Panc1 (cell line): ENCODE measurements around the gene RPL7A. TPM values are rescaled to one million over a fixed set of nuclear protein-coding genes. Genes with fewer than 3 reads are reported as not detected.
"Not testable (repeated sequence)": the region's sequence is repeated elsewhere in the genome, so short reads cannot be mapped to it uniquely, and the experiment has no call there.

Experiments
- ATAC-seq: fragments of 200-7000 bp; cut with Tn5 transposase; 2 replicates; pipeline ENCODE4 v1.9.1; 2020; ENCODE audit warnings: mild to moderate bottlenecking, moderate library complexity
- BruUV-seq: library from RNA; stranded (reverse); fragments of 400-500 nt; replicated peaks from 2 replicates; lab custom pipeline; 2021; lab: Mats Ljungman, UMichigan
- CTCF ChIA-PET: fragments of 300-600 bp; sonication (Branson Sonifier 250); formaldehyde crosslinking; loops from one replicate; lab custom pipeline; 2022; ENCODE audit warnings: antibody characterized with exemption; lab: Charles Lee
- POLR2A ChIA-PET: fragments of 300-600 bp; sonication (Branson Sonifier 250); formaldehyde crosslinking; loops from one replicate; lab custom pipeline; 2022; ENCODE audit warnings: antibody characterized with exemption; lab: Charles Lee
- DNase-seq: peaks from one replicate; pipeline ENCODE4 v3.0.0-alpha.2; 2010; ENCODE audit warnings: low read depth, low spot score
- H3K27ac ChIP-seq: 2 replicates; pipeline ENCODE4 v1.5.1; 2011; ENCODE audit warnings: mild to moderate bottlenecking, low read length, inconsistent platforms
- H3K27me3 ChIP-seq: fragments of 200-500 bp; sonication (Bioruptor generic); 2 replicates; pipeline ENCODE4 v1.6.0; 2014; ENCODE audit warnings: low read length, inconsistent platforms; ENCODE audit not compliant: control insufficient read depth, insufficient read depth
- H3K36me3 ChIP-seq: fragments of 200-500 bp; sonication (Bioruptor generic); 2 replicates; pipeline ENCODE4 v1.5.1; 2014; ENCODE audit warnings: inconsistent platforms, mild to moderate bottlenecking, low read length, moderate library complexity; ENCODE audit not compliant: control insufficient read depth, insufficient read depth
- H3K4me1 ChIP-seq: 2 replicates; pipeline ENCODE4 v1.5.1; 2011; ENCODE audit warnings: inconsistent platforms, mild to moderate bottlenecking, low read length, moderate library complexity; ENCODE audit not compliant: control insufficient read depth, insufficient read depth
- H3K4me3 ChIP-seq, 2 experiments: 2 replicates each; pipeline ENCODE4 v1.5.1; 2011 to 2012; ENCODE audit warnings: low read depth in 2 of 2, low read length in 2 of 2, mild to moderate bottlenecking in 2 of 2, inconsistent platforms in 1 of 2, moderate library complexity in 1 of 2
- H3K9me3 ChIP-seq: fragments of 200-500 bp; sonication (Bioruptor generic); 2 replicates; pipeline ENCODE4 v1.5.1; 2014; ENCODE audit warnings: low read depth, mild to moderate bottlenecking, inconsistent platforms, low read length, moderate library complexity; ENCODE audit not compliant: control insufficient read depth, insufficient read depth
- CTCF ChIP-seq: fragments of 450-650 bp; IDR thresholded peaks from 2 replicates; pipeline ENCODE4 v1.5.1; 2017; ENCODE audit warnings: mild to moderate bottlenecking
- POLR2AphosphoS5 ChIP-seq: IDR thresholded peaks from 2 replicates; pipeline ENCODE4 v1.6.1; 2012; ENCODE audit warnings: mild to moderate bottlenecking, low read depth, low read length, moderate library complexity
- REST ChIP-seq, 2 experiments: IDR thresholded peaks; 2 replicates each; pipeline ENCODE4 v1.6.1; 2011 to 2012; ENCODE audit warnings: low read depth in 2 of 2, control low read depth in 1 of 2, low read length in 1 of 2, mild to moderate bottlenecking in 1 of 2, moderate library complexity in 1 of 2; ENCODE audit not compliant: insufficient read depth in 1 of 2
- TCF7L2 ChIP-seq: IDR thresholded peaks from 2 replicates; pipeline ENCODE4 v1.6.1; 2011; ENCODE audit warnings: mild to moderate bottlenecking, low read depth, low read length, inconsistent platforms
- in situ Hi-C: cut with HindIII; loops from 2 replicates; pipeline ENCODE4 v1.10.0; 2016; ENCODE audit warnings: low sequenced_read_pairs, low pct_unique_long_range_greater_than_20kb
- intact Hi-C: fragments of 100-400 bp; cut with micrococcal nuclease; formaldehyde crosslinking; loops from one replicate; pipeline ENCODE4 v1.10.0; 2022; ENCODE audit not compliant: unreplicated experiment
- total RNA-seq: library from RNA; stranded (reverse); gene quantifications from one replicate; pipeline ENCODE4 v1.2.1, GENCODE V29; 2021; ENCODE audit not compliant: unreplicated experiment

Gene RPL7A
- total RNA-seq, 1 experiment from 2014 or later = 1,104 TPM

- intact Hi-C loops = loop anchor here (2.0 kb wide), 1 partner anchor 143 kb away; no protein-coding TSS in a partner anchor
- POLR2A ChIA-PET = interaction anchor here (0.6 kb wide), 1 partner anchor 149 kb away, joined by 5 read pairs; no protein-coding TSS in a partner anchor
- H3K4me3 ChIP-seq, in situ Hi-C loops, DNase-seq, H3K27me3 ChIP-seq, H3K36me3 ChIP-seq, ATAC-seq, H3K9me3 ChIP-seq, H3K4me1 ChIP-seq, BruUV-seq, H3K27ac ChIP-seq: not testable (repeated sequence)
- TF ChIP-seq CTCF (peak; percentile 78), POLR2AphosphoS5 (0 out of 2 replicates have a peak, but pooled peaks have one; percentile 24)
- CTCF ChIA-PET = interaction anchor here (0.6 to 2.4 kb wide), 3 partner anchors 56 to 144 kb away, joined by 4 to 17 read pairs (median 17); no protein-coding TSS in a partner anchor
Measured at GRCh38 chr9:133329306-133330156, 18.5 kb upstream of the RPL7A start.

GRCh38 chr9:133331221-133331620 lies 16.8 kb upstream of the RPL7A start:
- in situ Hi-C loops (no loop called here), intact Hi-C loops (no loop called here)
- CTCF ChIA-PET = no interaction called here
- TF ChIP-seq REST (IDR thresholded peaks at IDR 0.05; ENCODE audit: insufficient read depth in 1 of 2, low read depth in 2 of 2, low read length in 1 of 2) (no peak), TCF7L2 (no peak)
- H3K27me3 ChIP-seq = no peaks in the 10 kb centered on the region
- H3K27ac ChIP-seq = no peak overlapping the region
- H3K4me3 ChIP-seq = no peak overlapping the region
- POLR2A ChIA-PET = interaction anchor here (0.7 kb wide), 1 partner anchor 67 kb away, joined by 3 read pairs; no protein-coding TSS in a partner anchor
- no peak for DNase-seq
- no peaks in the 10 kb centered on the region for H3K9me3 ChIP-seq
- ATAC-seq = no peak
- H3K36me3 ChIP-seq = peaks cover 8% of the 10 kb centered on the region
- no TSS peak for BruUV-seq
- H3K4me1 ChIP-seq = peaks cover 6% of the 10 kb centered on the region
